OCI-LY1 (cell line): ENCODE data around the gene APBB3.
A peak's percentile ranks its signal among the peaks of the same experiment; 100 is the strongest.

Source experiments
- H2AFZ ChIP-seq: fragments of 200-600 bp; sonication (generic), shearing (Covaris generic); 2 replicates; pipeline ENCODE4 v1.6.0; 2014; ENCODE audit warnings: antibody characterized with exemption, mild to moderate bottlenecking, low read length
- H3F3A ChIP-seq: fragments of 200-600 bp; sonication (generic), shearing (Covaris generic); 2 replicates; pipeline ENCODE4 v1.6.0; 2014; ENCODE audit warnings: mild to moderate bottlenecking, antibody characterized with exemption, low read length, moderate library complexity; ENCODE audit not compliant: insufficient read depth
- H3K27ac ChIP-seq: fragments of 200-600 bp; sonication (generic); 2 replicates; pipeline ENCODE4 v1.5.1; 2014; ENCODE audit warnings: low read length, mixed run types, mild to moderate bottlenecking, low read depth; ENCODE audit not compliant: poor library complexity, severe bottlenecking
- H3K27me3 ChIP-seq: fragments of 200-600 bp; sonication (generic); 2 replicates; pipeline ENCODE4 v1.6.0; 2014; ENCODE audit warnings: antibody characterized with exemption, mild to moderate bottlenecking, low read length, moderate library complexity; ENCODE audit not compliant: insufficient read depth
- H3K36me3 ChIP-seq: fragments of 200-600 bp; sonication (generic); 2 replicates; pipeline ENCODE4 v1.6.1; 2014; ENCODE audit warnings: mild to moderate bottlenecking, antibody characterized with exemption, low read length, moderate library complexity, mixed read lengths; ENCODE audit not compliant: insufficient read depth
- H3K4me1 ChIP-seq: fragments of 200-600 bp; sonication (generic); 2 replicates; pipeline ENCODE4 v1.5.1; 2014; ENCODE audit warnings: mild to moderate bottlenecking, low read length, moderate library complexity; ENCODE audit not compliant: insufficient read depth, severe bottlenecking
- H3K4me2 ChIP-seq: fragments of 200-600 bp; sonication (generic), shearing (Covaris generic); 2 replicates; pipeline ENCODE4 v1.6.1; 2014; ENCODE audit warnings: low read length
- H3K4me3 ChIP-seq: fragments of 200-600 bp; sonication (generic); 2 replicates; pipeline ENCODE4 v1.5.1; 2014; ENCODE audit warnings: low read length, low read depth, mild to moderate bottlenecking, mixed read lengths; ENCODE audit not compliant: poor library complexity, severe bottlenecking
- H3K79me2 ChIP-seq: fragments of 200-600 bp; shearing (Covaris generic); 2 replicates; pipeline ENCODE4 v1.6.1; 2016; ENCODE audit warnings: mixed run types, low read length, mixed read lengths; ENCODE audit not compliant: insufficient read depth
- H3K9ac ChIP-seq: fragments of 200-600 bp; sonication (generic), shearing (Covaris generic); 2 replicates; pipeline ENCODE4 v1.6.1; 2014; ENCODE audit warnings: mild to moderate bottlenecking, low read length, mixed read lengths
- H3K9me2 ChIP-seq: fragments of 200-600 bp; sonication (generic), shearing (Covaris generic); 2 replicates; pipeline ENCODE4 v1.6.1; 2014; ENCODE audit warnings: low read depth, mild to moderate bottlenecking, low read length, mixed read lengths
- H3K9me3 ChIP-seq: fragments of 200-600 bp; shearing (Covaris generic); 2 replicates; pipeline ENCODE4 v1.6.1; 2014; ENCODE audit warnings: low read length, mixed read lengths
- H4K20me1 ChIP-seq: fragments of 200-600 bp; sonication (generic), shearing (Covaris generic); 2 replicates; pipeline ENCODE4 v1.6.0; 2016; ENCODE audit warnings: mild to moderate bottlenecking, low read length; ENCODE audit not compliant: insufficient read depth
- CTCF ChIP-seq: fragments of 200-600 bp; sonication (generic), shearing (Covaris generic); IDR thresholded peaks from 2 replicates; pipeline ENCODE4 v1.5.1; 2017; ENCODE audit warnings: mild to moderate bottlenecking, antibody characterized with exemption, low read length, moderate library complexity, mixed read lengths
- EZH2 ChIP-seq: fragments of 200-600 bp; sonication (generic), shearing (Covaris generic); IDR thresholded peaks from 2 replicates; pipeline ENCODE4 v1.8.0; 2017; ENCODE audit warnings: borderline replicate concordance, mixed run types, mild to moderate bottlenecking, antibody characterized with exemption, low read length, moderate library complexity, mixed read lengths

APBB3 gene

GRCh38 chr5:140550147-140551079, 14.0 kb downstream of the APBB3 start:
- no peak overlapping the region for H2AFZ ChIP-seq
- H3K4me2 ChIP-seq, result no peak overlapping the region
- no peaks in the 10 kb centered on the region for H4K20me1 ChIP-seq
- no peaks in the 10 kb centered on the region for H3K27me3 ChIP-seq
- H3K79me2 ChIP-seq, result 0 out of 2 replicates have a peak, but pooled peaks cover 3% of the 10 kb centered on the region
- no peaks in the 10 kb centered on the region for H3F3A ChIP-seq
- no peak overlapping the region for H3K9ac ChIP-seq
- H3K4me1 ChIP-seq, result peaks cover 41% of the 10 kb centered on the region
- TF ChIP-seq CTCF (no peak), EZH2 (no peak)
- no peaks in the 10 kb centered on the region for H3K9me3 ChIP-seq
- no peak overlapping the region for H3K4me3 ChIP-seq
- peaks cover 56% of the 10 kb centered on the region for H3K36me3 ChIP-seq
- H3K27ac ChIP-seq, result no peak overlapping the region
- no peaks in the 10 kb centered on the region for H3K9me2 ChIP-seq

- no peaks in the 10 kb centered on the region for H3K79me2 ChIP-seq
- no peaks in the 10 kb centered on the region for H3K27me3 ChIP-seq
- H3K9ac ChIP-seq, result no peak overlapping the region
- H3K9me2 ChIP-seq, result no peaks in the 10 kb centered on the region
- H3K36me3 ChIP-seq, result peaks cover 62% of the 10 kb centered on the region
- H3K27ac ChIP-seq, result no peak overlapping the region
- H3K9me3 ChIP-seq, result no peaks in the 10 kb centered on the region
- H3K4me1 ChIP-seq, result peaks cover 35% of the 10 kb centered on the region
- TF ChIP-seq EZH2 (no peak), CTCF (no peak)
- H3F3A ChIP-seq, result no peaks in the 10 kb centered on the region
- no peak overlapping the region for H2AFZ ChIP-seq
- no peak overlapping the region for H3K4me2 ChIP-seq
- no peaks in the 10 kb centered on the region for H4K20me1 ChIP-seq
- H3K4me3 ChIP-seq, result no peak overlapping the region
Measured at GRCh38 chr5:140549237-140550144, 14.9 kb downstream of the APBB3 start.

DNA sequence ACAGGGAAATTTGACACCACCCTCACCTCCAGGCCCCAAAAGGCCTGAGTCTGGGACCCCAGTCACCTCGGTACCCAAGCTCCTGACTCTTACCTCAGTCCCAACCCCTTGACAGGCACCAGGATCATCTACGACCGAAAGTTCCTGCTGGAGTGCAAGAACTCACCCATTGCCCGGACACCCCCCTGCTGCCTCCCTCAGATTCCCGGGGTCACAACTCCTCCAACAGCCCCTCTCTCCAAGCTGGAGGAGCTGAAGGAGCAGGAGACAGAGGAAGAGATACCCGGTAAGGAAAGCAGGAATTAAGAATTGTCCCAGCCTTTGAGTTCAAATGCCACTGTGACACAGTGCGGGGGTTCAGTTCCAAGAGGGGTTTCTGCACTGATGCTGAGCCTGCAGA, 15.6 kb downstream of the APBB3 start:
- Histone ChIP-seq H3K9me2 (no peaks in the 10 kb centered on the region), H3K4me2 (no peak overlapping the region), H3K27ac (peak overlapping the region; percentile 71), H3F3A (no peaks in the 10 kb centered on the region), H3K27me3 (no peaks in the 10 kb centered on the region), H4K20me1 (no peaks in the 10 kb centered on the region), H2AFZ (no peak overlapping the region), H3K4me3 (no peak overlapping the region), H3K4me1 (peaks cover 28% of the 10 kb centered on the region), H3K36me3 (peaks cover 58% of the 10 kb centered on the region), H3K79me2 (no peaks in the 10 kb centered on the region), H3K9me3 (no peaks in the 10 kb centered on the region), H3K9ac (no peak overlapping the region; the same call in 1 of the 2 replicates)
- no peak for TF ChIP-seq EZH2
- TF ChIP-seq CTCF, result no peak
